ENCODE data around the gene MVD. TPM values are rescaled to one million over a fixed set of nuclear protein-coding genes. Genes with fewer than 3 reads are reported as not detected.

Gene MVD
- total RNA-seq, 3 donors from 2014 or later, result 17.4 to 21.3 (median 19.0) TPM

DNA sequence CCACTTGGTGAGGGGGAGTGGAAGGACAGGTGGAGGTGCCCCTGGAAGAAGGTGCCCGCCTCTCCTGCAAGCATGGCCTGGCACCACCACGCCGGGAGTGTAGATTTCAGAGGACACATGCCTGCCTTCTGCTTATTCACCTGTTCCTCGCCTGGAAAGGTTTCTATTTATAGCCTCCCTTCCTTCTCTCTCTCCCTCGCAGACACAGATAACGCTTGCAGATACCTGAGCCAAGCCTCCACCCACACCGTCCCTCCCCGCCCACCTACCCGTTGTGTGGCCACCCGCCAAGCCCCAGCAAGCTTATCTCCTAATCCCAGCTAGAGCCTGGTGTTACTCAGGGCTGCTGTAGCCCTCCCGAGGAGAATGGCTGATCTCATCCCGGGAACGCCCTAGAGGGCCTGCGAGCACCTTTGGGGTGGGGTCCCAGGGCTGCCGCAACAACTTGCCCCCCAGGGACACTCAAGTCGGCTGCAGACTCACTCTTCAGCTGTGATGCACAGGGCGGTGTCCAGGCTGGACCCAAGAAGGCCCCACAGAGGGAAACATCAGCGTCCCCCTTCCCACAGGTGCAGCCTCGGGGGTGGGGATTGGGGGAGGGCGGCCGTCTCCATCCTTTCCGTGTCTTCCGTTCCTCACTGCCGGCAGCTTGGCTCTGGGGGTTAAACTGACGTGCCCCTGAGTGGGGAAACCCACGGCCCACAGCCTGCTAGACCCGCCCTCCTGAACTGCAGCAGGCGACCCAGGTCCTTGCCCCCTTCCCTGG lies 25.3 kb upstream of the MVD start:
- no peak overlapping the region for H3K27ac ChIP-seq
- TF ChIP-seq POLR2A (IDR thresholded peaks at IDR 0.05) (no peak), POLR2AphosphoS5 (IDR thresholded peaks at IDR 0.05) (no peak)
- TF ChIP-seq, protein P1, sequence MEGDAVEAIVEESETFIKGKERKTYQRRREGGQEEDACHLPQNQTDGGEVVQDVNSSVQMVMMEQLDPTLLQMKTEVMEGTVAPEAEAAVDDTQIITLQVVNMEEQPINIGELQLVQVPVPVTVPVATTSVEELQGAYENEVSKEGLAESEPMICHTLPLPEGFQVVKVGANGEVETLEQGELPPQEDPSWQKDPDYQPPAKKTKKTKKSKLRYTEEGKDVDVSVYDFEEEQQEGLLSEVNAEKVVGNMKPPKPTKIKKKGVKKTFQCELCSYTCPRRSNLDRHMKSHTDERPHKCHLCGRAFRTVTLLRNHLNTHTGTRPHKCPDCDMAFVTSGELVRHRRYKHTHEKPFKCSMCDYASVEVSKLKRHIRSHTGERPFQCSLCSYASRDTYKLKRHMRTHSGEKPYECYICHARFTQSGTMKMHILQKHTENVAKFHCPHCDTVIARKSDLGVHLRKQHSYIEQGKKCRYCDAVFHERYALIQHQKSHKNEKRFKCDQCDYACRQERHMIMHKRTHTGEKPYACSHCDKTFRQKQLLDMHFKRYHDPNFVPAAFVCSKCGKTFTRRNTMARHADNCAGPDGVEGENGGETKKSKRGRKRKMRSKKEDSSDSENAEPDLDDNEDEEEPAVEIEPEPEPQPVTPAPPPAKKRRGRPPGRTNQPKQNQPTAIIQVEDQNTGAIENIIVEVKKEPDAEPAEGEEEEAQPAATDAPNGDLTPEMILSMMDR (IDR thresholded peaks at IDR 0.05), result no peak
- intact Hi-C loops (cut with DNase I; ENCODE audit: low total_unique reads), result no loop called here
- H3K9me3 ChIP-seq, result no peaks in the 10 kb centered on the region
- H3K4me3 ChIP-seq, result no peak overlapping the region
- H3K4me1 ChIP-seq, result peaks cover 6 to 8% of the 10 kb centered on the region in 2 donors
- no peak for DNase-seq (ENCODE audit: low spot score in 2 of 2)
- H3K27me3 ChIP-seq, result peaks cover 0 to 17% of the 10 kb centered on the region in 2 donors
- H3K36me3 ChIP-seq, result no peaks in the 10 kb centered on the region

DNA sequence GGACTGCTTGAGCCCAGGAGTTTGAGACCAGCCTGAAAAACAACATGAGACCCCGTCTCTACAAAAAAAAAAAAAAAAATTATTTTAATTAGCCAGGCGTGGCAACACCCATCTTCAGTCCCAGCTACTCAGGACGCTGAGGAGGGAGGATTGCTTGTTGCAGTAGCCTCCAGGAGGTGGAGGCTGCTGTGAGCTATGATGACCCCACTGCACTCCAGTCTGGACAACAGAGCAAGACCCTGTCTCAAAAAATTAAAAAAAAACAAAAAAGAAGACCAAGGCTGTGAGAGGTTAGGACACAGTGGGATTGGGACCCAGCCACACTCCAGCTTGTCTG lies 24.8 kb upstream of the MVD start:
- Histone ChIP-seq H3K4me1 (peaks cover 6 to 8% of the 10 kb centered on the region in 2 donors), H3K27ac (no peak overlapping the region), H3K27me3 (peaks cover 0 to 17% of the 10 kb centered on the region in 2 donors), H3K4me3 (no peak overlapping the region), H3K9me3 (no peaks in the 10 kb centered on the region), H3K36me3 (no peaks in the 10 kb centered on the region)
- intact Hi-C loops (cut with DNase I; ENCODE audit: low total_unique reads), result no loop called here
- TF ChIP-seq POLR2AphosphoS5 (IDR thresholded peaks at IDR 0.05), result no peak
- no peak for DNase-seq (ENCODE audit: low spot score in 2 of 2)

DNA sequence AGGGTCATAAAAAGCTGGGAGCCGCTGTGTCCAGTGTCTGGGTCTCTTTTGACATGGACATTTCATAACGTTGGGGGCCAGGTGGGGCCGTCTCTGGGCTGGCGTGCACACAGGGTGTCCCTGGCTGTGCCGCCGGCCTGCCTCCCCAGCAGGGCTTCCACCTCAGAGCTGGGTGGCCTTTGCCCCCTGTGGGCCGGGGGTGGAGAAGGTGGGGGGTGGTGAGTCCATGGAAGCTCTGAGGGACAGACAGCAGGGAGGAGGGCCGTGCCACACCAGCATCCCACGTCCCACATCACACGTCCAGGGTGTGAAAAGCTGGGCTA lies 24.3 kb upstream of the MVD start:
- intact Hi-C loops (cut with DNase I; ENCODE audit: low total_unique reads), result no loop called here
- Histone ChIP-seq H3K27me3 (peaks cover 0 to 18% of the 10 kb centered on the region in 2 donors), H3K4me1 (peaks cover 6 to 8% of the 10 kb centered on the region in 2 donors), H3K4me3 (no peak overlapping the region), H3K9me3 (no peaks in the 10 kb centered on the region), H3K27ac (no peak overlapping the region), H3K36me3 (no peaks in the 10 kb centered on the region)
- TF ChIP-seq POLR2A (IDR thresholded peaks at IDR 0.05) (no peak), POLR2AphosphoS5 (IDR thresholded peaks at IDR 0.05) (no peak)
- TF ChIP-seq, protein P1 (IDR thresholded peaks at IDR 0.05), result no peak
- DNase-seq (ENCODE audit: low spot score in 2 of 2), result no peak

DNA sequence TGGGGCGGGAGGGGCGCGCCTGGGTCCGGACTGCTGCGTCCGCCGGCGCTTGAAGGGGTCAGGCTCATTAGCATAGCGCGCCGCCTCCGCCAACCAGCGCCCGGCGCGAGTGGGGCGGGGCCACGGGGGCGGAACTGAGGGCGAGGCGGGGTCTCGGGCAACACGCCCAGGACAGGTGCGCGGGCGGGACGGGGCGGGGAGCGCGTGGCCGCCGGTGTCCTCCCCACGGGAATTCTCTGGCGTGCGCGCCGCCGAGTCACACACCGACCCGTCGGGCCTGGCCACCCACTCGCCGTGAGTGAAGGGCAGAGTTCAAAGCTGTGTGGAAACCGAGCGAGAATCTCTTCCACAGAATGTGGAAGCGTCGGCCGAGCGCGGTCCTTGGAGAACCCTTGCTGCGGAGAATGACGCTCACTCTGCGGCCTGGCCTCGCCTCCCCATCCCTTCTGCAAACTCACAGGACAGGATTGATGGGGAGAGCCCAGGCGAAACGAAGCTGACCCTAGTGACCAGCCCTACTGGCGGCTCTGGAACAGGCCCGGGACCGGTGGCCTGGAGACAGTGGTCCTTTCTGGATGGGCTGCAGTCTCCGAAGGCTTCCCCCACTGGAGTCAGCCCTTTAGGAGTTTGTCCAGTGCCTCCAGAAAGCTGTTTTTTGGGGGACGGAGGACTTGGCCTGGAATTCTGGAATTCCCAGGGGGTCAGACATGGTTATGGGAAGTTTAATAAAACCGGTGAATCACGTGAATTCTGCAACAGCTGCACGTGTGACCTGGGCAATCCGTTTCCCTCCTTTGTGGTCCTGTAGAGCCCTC lies 23.8 kb upstream of the MVD start, which contains the start of gene SNAI3:
Gene SNAI3, minus strand, starts transcription at position 69 of the 815 bp plus-strand sequence. CDS start 101 bp downstream, outside the sequence.
- H3K27ac ChIP-seq, result no peak within 1 kb of the TSS
- no peak for TF ChIP-seq POLR2A (IDR thresholded peaks at IDR 0.05)
- no peak for TF ChIP-seq POLR2AphosphoS5 (IDR thresholded peaks at IDR 0.05)
- TF ChIP-seq, protein P1 (IDR thresholded peaks at IDR 0.05), result no peak
- peaks cover 0 to 22% of the 10 kb centered on the region in 2 donors for H3K27me3 ChIP-seq
- intact Hi-C loops (cut with DNase I; ENCODE audit: low total_unique reads), result no loop called here
- H3K36me3 ChIP-seq, result no peaks in the 10 kb centered on the region
- peak; percentile 81 to 86 for DNase-seq (ENCODE audit: low spot score in 2 of 2)
- H3K9me3 ChIP-seq, result no peaks in the 10 kb centered on the region
- H3K4me1 ChIP-seq, result peaks cover 6 to 8% of the 10 kb centered on the region in 2 donors
- peak within 1 kb of the TSS; percentile 43 to 83 (median 64) for H3K4me3 ChIP-seq

DNA sequence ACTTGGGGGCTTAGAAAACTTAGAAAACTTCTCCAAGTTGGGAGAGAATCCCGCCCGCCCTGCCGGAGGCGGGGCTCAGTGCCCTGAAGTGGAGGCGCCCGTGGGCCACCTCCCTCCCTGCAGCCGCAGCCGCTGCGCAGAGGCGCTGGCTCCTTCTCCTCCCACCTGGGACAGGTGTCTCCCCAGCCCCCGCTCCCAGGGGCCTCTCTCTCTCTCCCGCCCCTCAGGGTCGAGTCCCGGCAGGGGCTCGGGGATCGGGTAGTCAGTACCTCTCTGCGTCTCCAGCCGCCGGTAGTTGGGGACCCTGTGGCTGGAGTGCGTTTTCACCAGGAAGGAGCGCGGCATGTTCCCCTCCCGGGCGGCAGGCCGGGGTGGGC lies 23.2 kb upstream of the MVD start:
- intact Hi-C loops (cut with DNase I; ENCODE audit: low total_unique reads), result no loop called here
- TF ChIP-seq POLR2A (IDR thresholded peaks at IDR 0.05), result no peak
- TF ChIP-seq, protein P1 (IDR thresholded peaks at IDR 0.05), result no peak
- no peak for TF ChIP-seq POLR2AphosphoS5 (IDR thresholded peaks at IDR 0.05)
- Histone ChIP-seq H3K9me3 (no peaks in the 10 kb centered on the region), H3K36me3 (no peaks in the 10 kb centered on the region), H3K4me1 (peaks cover 6 to 8% of the 10 kb centered on the region in 2 donors), H3K4me3 (peak overlapping the region; percentile 43 to 83 (median 64)), H3K27me3 (peaks cover 0 to 26% of the 10 kb centered on the region in 2 donors), H3K27ac (no peak overlapping the region)
- no peak for DNase-seq (ENCODE audit: low spot score in 2 of 2)

Measured in breast epithelium (tissue), 4 donors.